ENCODE measurements around the gene GNG12.

GNG12 gene

DNA sequence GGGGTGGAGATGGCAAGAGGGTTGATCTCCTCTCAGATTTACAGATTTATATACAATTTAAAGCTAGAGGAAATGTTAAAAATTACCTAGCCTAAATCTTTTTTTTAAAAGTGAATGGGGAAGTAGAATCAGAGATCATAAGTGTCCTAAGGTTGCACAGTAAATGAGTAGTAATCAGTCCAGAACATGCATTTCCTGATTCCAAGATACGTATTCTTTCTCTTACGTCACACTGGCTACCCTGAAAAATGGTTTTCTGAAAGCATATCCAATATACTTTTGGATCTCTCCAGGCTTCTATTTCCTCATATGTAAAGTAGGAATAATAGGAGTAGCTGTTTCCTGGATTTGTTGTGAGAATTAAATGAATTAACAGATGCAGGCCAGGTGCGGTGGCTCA, 136.6 kb downstream of the GNG12 start:
- DNase-seq, result no peak

DNA sequence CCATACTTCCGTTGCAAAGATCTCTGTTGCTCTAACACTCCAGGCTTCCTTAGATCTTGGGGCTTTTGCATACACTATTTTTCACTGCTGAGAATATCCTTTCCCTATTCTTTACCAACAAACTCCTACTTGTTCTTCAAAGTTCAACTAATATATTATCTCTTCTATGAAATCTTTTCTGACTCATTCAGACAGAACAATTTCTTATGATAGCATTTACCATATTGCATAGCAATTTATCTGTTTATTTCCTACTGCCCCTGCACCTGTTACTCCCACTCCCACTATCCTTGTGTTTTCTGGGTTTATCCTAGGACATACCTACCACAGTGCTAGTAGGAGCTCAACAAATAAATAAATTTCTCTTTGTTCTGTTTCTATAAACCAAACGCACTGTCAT, 137.3 kb downstream of the GNG12 start:
- no peak for DNase-seq

DNA sequence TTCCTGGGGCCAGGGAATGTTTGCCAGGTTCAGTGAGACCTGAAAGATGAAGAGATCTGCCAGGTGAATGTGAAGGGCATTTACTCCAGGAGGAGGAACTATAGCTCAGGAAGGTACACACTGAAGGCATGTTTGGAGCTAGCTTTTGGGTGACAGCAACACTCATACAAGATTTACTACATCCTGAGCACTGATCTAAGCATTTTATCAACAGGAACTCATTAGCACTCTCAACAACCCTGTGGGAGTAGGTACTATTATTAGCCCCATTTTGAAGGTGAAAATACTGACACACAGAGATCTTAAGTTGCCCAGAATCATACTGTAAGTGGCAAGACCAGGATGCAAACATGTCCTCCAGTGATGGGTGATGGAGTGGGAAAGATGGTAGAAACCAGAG, 141.6 kb downstream of the GNG12 start:
- DNase-seq, result no peak

DNA sequence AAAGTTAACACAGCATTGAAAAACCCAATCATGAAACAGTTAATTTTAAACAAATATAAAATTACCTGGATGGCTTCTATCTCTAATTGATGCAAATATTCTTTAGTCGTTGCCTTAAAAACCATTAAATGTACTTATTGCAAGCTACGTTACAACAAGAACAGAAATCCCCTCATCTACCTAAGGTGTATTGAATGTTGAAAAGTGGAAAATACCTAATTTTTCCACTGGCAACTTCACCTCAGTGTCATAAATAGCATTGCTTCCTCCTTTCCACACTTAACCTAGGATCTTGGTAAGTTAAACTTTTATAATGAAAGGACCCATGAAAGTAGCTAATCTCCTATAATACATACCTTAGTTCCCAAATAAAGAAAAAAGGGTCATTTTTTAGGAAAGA, 142.9 kb downstream of the GNG12 start:
- DNase-seq, result no peak

DNA sequence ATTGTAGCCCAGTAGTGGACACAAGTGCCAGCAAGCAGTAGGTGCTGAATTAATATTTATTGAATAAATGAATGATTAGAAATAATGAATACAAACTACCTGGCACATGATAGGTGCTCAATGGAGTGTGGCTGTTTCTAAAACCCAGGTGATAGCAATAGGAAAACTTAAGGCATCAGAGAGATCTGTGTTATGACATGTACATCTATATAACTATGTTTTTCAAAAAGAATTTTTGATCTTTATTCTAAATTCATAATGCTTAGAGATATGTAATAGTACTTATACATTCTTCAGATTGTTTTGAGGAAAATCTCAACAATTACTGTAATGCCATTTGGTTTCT, 143.3 kb downstream of the GNG12 start:
- DNase-seq, result no peak

DNA sequence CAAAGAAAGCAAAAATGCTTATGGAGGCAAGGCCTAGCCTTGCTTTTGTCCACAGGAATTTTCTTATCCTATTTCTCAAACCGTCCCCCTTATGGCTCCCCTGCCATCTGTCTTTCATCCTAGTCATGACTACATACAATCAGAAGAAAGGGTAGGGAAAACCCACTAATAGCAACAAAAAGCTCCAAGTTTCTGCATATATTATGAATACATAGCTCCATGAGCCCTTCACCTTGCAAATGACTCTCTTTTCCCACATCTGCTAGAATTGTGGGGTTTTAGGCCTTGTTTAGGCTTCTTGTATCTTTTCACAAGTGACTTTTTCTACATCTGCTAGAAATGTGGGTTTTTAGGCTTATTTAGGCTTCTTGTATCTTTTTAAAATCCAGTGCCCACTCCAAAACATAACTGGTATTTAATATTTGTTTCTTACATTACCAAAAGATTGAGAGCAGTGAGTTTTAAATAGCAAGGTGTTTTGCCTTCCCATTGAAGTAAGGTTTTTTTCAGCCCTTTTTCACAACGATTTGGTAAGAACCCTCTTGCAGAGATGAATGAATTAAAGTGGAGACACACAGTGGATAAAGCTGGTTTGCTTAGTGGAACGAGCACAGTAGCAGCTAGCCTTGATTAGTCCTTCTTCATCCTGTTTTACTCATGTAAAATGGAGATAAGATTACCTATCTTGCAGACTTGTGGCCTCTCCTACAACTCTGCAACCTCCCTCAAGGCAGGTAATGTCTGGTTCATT, 143.8 kb downstream of the GNG12 start:
- DNase-seq, result no peak

DNA sequence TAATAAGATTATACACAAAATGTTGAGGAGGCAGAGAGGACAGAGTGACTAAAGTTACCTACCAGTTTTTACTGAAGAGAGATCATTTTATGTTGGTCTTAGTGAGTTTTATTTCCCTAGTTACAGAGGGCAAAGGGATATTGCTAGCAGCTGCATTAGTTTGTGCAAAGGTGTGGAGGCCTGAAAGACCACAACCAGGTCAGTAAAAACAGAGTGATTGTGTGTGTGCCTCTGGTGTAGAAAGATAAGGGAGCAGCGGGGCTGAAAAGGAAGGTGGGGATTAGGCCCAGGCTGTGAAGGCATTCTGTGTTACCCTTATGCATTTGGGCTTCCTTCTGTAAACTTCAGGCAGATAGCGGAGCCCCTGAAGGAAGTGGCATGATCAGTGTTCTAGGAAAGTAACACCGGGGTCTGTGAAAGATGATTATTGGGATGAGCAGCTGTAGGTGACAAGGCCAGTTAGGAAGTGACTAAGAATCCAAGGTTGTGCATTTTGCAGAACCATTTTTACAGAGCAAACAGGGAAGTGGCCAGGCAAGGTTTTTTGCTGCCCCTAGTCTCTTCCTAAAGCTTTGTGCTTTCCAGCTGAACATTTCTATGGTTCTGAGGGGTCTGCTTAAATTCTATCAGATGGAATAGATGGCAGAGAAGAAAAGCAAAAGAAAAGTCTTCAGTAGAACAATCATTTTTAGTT, 144.6 kb downstream of the GNG12 start:
- DNase-seq, result no peak

DNA sequence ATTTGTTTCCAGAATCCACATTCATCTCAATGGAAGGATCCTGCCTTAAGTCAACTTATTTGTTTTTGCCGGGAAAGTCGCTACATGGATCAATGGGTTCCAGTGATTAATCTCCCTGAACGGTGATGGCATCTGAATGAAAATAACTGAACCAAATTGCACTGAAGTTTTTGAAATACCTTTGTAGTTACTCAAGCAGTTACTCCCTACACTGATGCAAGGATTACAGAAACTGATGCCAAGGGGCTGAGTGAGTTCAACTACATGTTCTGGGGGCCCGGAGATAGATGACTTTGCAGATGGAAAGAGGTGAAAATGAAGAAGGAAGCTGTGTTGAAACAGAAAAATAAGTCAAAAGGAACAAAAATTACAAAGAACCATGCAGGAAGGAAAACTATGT, 145.6 kb downstream of the GNG12 start:
- no peak for DNase-seq

DNA sequence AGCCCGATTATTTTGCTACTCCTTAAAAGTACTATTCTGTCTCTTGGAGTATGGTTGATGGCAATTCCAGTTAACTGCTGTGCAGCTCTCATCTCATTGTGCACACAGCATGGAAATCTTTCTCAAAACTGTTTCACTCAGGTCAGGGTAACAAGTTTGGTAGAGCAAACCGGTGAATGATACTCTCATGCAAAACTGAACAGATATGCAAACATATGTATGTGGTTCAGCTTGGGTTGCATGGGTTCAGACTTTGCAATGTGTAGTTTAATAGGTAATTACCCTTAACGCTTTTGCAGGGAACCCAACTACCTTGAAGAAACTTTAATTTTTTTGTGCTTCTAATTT, 146.1 kb downstream of the GNG12 start:
- DNase-seq, result no peak

DNA sequence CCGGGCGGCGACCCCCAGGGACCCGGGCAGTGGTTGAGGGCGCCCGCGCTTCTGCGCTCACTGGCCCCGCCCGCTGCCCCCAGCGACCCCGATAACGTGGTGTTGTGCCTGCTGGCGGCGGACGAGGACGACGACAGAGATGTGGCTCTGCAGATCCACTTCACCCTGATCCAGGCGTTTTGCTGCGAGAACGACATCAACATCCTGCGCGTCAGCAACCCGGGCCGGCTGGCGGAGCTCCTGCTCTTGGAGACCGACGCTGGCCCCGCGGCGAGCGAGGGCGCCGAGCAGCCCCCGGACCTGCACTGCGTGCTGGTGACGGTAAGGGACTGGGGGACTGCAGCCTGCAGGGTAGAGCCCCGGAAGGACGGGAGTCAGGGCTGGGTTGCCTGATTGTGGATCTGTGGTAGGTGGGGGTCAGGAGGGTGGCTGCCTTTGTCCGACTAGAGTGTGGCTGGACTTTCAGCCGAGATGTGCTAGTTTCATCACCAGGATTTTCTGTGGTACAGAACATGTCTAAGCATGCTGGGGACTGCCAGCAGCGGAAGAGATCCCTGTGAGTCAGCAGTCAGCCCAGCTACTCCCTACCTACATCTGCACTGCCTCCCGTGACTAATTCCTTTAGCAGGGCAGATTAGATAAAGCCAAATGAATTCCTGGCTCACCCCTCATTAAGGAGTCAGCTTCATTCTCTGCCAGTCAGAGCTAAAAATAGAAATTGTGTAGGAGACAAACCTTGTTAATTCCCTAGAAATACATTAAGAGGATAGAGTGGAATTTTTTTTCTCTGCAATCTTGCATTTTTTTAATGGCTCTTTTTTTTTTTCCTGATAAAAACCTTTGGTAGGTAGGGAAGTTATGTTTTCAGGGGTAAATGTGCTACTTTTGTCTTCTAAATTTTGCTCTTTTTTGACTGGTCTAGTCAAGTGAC, 146.7 kb downstream of the GNG12 start:
- peak; percentile 74 for DNase-seq

DNA sequence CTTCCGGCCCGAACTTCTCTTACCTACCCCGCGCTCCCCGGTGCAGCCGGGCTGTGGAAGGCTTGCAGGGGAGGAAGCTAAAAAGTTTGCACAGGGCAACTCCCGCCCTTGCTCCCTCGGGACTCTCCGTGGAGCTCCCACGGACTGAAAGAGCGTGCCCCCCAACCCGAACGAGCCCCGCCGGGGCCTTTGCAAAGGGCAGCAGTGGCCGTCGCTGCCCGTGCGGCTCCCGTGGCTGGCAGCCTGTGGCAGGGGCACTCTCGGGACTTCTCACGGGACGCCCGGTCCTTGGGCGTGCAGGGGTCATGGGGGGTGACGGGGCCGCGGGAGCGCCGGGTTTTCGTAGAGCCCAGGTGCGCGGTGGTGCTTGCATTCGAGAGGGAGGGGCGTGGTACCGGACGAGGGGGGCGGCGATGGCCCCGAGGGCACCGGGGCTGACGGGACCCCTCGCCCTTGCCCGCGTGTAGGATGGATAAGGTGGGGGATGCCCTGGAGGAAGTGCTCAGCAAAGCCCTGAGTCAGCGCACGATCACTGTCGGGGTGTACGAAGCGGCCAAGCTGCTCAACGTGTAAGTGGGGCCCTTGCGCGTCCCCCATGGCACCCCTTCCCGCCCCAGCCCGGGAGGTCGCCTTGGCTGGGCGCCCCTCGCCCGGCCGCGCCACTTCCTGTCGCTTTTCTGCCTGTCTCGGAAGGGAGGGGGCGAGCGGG, 147.6 kb downstream of the GNG12 start:
- no peak for DNase-seq

DNA sequence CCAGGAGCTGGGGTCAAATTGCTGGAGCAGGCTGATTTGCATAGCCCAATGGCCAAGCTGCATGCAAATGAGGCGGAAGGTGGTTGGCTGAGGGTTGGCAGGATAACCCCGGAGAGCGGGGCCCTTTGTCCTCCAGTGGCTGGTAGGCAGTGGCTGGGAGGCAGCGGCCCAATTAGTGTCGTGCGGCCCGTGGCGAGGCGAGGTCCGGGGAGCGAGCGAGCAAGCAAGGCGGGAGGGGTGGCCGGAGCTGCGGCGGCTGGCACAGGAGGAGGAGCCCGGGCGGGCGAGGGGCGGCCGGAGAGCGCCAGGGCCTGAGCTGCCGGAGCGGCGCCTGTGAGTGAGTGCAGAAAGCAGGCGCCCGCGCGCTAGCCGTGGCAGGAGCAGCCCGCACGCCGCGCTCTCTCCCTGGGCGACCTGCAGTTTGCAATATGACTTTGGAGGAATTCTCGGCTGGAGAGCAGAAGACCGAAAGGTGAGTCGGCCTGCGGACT, 148.2 kb downstream of the GNG12 start, which contains the start of gene GADD45A:
Gene GADD45A, plus strand, starts transcription at position 135 of the 491 bp plus-strand sequence. Its CDS starts 294 bp downstream, at position 429.
- peak; percentile 98 for DNase-seq

DNA sequence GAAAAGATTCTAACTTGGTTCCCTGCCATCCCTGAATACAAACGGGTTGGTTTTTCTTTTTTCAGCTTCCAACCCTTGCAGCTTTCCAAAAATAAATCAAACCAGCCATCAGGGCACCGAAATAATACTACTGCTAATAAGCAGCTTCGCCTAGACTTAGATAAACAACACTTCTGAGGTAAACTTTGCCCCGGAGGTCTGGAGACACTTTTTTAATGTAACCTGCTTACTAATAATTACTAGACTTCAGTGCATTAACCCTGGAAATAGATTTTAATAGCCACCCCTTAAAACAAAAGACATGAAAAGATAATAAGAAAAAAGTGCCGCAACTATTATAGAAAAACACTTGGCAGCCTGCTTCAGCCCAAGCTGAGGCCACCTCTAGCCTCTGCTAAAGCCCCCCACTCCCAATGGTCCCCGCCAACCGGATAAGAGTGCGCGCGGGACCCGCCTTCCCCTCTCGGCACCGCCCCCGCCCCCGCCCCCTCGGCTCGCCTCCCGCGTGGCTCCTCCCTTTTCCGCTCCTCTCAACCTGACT, 148.7 kb downstream of the GNG12 start:
- peak; percentile 76 for DNase-seq

DNA sequence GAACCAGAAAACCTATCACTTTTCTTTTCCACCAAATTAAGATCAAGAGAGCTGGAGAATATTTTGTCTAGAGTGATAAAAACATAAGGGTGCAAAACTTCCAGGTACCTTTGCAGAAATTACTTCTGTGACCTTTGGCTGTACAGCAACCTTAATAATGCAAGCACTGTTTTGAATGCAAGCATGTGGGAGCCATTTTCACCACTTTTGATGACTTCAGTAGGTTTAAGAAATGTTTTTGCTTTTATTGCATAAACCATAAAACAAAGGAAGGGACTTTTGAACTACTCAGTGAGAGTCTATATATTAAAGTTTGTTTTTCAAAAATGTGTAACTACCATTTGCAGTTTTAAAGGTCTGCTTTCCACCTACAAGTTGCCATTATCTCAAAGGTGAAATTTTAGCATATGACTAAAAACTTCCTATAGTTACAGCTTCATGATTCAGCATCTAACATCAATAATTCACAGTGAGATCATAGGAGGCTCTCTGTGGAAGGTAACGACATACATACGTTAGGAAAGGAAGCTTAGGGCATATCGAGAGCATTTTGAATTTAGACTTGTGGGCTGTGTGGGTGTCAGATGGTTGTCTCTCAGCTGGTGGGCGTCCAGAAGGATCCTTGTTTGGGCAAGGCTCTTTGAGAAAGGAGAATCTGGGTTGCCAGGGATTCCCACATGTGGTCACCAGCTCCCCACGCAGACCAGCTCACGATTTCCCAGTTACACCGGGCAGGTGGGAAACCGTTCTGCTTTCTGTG, 149.3 kb downstream of the GNG12 start:
- DNase-seq, result peak; percentile 51

DNA sequence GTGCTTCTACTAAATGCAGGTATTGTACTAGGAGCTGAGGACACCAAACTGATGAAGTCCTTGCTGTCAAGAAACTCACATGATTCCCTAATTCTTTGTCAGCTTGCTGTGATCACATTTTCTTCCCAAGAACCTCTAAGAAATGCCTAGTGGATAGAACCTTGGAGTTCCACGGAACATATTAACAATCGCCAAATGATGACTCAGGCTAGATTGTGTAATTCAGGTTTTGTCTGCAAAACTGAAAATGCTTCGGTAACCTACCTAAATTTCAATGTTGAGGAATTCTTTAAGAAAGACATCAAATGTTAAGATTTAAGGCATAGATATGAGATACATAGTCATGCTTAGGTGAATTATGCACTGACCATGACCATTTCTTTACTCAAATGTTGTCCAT, 150.0 kb downstream of the GNG12 start:
- DNase-seq, result no peak

DNA sequence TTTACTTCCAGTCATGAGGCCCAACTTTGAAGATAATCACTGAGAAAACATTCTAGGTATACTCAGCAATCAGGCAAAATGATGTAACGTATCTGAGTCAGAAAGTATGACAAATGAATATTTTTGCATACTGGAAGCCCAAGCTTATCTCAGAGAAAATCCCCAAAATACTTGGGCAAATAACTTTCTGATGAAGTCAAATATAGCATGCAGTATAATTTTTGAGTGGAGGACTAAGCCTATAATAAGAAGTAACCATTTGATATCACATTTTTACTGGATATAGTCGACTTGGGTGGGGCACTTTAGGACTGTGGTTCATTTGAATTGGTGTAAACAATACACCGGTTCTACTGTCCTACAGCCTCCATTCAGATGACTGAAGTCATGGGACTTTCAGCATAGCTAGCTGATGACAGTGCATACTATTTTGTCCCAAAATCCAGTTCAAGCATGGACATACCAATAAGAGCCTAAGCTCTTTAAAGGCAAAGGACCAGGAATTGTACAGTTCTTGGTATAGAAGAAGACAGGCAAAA, 150.5 kb downstream of the GNG12 start:
- no peak for DNase-seq

DNA sequence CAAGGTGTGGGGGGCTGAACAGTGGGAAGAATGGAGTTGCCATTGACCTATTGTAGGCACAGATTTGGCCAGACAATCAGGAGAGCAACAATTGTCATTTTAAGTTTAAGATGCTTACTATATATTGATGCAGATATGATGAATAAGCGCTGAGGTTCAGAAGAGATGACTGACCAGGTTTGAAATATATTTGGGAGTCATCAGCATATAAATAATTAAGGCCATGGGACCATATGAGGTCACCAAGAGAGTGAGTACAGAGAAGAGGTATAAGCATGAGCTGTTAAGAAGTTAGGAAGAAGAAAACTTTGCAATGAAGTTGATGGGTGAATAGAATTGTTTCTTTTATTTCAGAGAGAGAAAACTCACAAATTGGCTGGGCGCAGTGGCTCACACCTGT, 152.8 kb downstream of the GNG12 start:
- DNase-seq, result no peak

DNA sequence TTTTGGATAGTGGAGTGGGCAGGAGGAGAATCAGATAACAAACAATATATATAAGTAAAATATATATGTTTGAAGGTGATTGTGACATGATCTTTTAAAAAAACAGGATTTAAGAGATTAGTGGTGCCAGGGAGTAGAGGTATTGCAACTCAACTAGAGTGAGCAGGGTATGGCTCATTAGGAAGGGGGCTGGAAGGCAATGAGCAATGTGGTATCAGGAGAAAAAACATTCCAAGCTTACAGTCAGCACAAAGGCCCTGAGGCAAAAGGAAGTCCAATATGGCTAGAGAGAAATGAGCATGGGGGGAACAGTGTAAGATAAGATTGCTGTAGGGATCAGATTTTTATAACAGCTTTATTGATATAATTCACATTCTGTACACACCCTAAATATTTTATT, 153.6 kb downstream of the GNG12 start:
- no peak for DNase-seq

DNA sequence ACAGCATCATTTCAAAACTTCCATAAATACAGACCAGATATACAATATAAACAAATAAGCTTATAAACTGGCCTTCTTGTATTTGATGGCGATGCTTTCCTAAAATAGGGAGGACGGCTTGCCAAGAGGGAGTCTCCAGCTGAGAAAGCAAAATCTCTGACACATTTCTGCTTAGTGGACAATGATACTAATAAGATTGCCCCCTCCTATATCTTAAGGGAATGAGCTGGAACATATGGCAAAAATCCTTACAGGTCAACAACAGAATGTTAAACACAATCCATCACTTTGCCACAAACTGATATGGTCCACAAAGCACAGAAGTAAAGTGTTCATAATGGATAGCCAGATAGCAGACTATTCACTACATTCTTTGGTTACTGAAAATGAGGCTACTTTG, 155.3 kb downstream of the GNG12 start:
- no peak for DNase-seq

DNA sequence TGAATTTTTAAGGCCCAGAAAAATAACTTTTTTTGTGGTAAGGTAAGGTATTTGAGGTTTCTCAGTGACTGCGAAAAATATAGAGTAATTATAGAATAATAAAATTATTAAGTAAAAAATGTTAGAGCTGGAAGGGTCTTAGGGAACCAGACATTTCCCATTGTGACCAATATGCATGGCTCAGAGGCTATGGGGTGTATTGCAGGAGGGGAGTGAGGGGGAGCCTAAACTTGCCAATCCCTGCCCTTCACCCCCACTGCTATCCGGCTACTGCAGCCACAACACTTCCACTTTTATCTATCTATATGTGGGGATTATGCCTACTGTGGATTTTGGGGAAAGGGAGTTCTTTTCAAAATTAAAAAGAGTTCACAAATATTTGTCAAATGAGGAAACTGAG, 155.9 kb downstream of the GNG12 start:
- DNase-seq, result no peak

DNA sequence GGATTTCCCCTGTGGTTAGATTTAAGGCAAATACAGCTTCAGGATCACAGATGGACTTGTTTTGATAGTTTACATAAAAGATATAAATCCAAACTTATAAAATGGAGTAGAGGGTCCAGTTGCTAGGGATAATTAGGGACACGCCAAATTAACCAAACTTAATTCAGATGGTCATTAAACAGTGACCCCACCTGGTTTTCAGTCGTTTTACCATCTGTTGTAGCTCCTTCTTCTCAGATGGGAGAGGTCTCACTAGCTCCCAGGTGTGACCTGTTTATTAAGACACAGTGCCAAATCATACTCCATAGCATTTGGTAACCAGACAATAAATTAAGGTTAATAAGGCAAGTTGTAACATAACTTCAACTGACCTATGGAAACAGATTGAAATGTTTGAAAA, 156.3 kb downstream of the GNG12 start:
- DNase-seq, result no peak

DNA sequence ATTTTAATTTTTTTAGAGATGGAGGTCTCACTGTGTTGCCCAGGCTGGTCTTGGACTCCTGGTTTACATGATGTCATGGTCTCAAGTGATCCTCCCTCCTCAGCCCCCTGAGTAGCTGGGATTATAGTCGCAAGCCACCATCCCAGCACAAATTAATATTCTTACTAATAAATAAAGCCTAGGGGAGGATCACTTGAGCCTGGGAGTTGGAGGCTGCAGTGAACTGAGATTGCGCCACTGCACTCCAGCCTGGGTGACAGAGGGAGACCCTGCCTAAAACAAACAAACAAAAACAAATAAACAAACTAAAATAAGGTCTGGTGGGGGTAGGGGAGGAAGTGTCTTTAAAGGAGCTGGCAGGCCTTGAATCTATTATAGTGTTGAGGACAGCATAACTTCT, 157.0 kb downstream of the GNG12 start:
- DNase-seq, result no peak

All from DMS79 treated with DMSO at 0.1 percent for 48 hours (cell line).